AG04449 (cell line): Measurements from ENCODE around the gene OPRM1.
"Not testable (repeated sequence)": the region's sequence is repeated elsewhere in the genome, so short reads cannot be mapped to it uniquely, and the experiment has no call there.

Experiments
- CTCF ChIA-PET: fragments of 350-600 bp; formaldehyde crosslinking; extraction: SDS; loops from one replicate; lab custom pipeline; 2021; ENCODE audit warnings: antibody characterized with exemption; lab: Yijun Ruan, JAX
- POLR2A ChIA-PET: fragments of 400-600, 350-600 bp; formaldehyde crosslinking; extraction: SDS; loops from one replicate; lab custom pipeline; 2020; ENCODE audit warnings: antibody characterized with exemption, inconsistent platforms; lab: Yijun Ruan, JAX
- DNase-seq: peaks from one replicate; pipeline ENCODE4 v3.0.0-alpha.2; 2010; ENCODE audit warnings: low read depth, low spot score
- H3K4me3 ChIP-seq: 2 replicates; pipeline ENCODE4 v1.5.1; 2011; ENCODE audit warnings: low read depth, mild to moderate bottlenecking, control low read depth, low read length
- TF ChIP-seq, protein P1 (sequence below): IDR thresholded peaks from one replicate; pipeline ENCODE4 v1.5.1; 2011; ENCODE audit warnings: mild to moderate bottlenecking, moderate library complexity, low read length, control low read depth, inconsistent platforms; ENCODE audit not compliant: insufficient read depth; ENCODE audit errors: missing control alignments

OPRM1 gene

DNA sequence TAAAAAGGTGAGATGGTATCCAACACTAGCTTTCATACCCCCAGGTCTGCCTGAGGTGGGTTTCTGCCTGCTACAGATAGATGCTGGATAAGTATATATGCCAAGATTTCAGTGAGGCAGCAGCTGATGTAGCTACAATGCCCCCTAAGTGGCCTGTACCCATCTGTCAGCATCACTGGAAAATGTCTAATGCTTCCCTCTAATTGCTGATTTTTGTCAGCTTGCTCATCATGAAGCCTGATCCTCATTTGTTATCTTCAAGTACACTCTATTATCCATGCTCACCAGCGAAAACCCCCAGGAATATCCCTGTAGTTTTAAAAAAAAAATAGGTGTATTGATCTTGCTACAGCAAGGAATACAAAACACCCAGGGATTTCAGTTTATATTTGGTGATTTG is 32.2 kb downstream of the OPRM1 start:
- no peak overlapping the region for H3K4me3 ChIP-seq
- DNase-seq = no peak
- CTCF ChIA-PET = no interaction called here
- TF ChIP-seq, protein P1, sequence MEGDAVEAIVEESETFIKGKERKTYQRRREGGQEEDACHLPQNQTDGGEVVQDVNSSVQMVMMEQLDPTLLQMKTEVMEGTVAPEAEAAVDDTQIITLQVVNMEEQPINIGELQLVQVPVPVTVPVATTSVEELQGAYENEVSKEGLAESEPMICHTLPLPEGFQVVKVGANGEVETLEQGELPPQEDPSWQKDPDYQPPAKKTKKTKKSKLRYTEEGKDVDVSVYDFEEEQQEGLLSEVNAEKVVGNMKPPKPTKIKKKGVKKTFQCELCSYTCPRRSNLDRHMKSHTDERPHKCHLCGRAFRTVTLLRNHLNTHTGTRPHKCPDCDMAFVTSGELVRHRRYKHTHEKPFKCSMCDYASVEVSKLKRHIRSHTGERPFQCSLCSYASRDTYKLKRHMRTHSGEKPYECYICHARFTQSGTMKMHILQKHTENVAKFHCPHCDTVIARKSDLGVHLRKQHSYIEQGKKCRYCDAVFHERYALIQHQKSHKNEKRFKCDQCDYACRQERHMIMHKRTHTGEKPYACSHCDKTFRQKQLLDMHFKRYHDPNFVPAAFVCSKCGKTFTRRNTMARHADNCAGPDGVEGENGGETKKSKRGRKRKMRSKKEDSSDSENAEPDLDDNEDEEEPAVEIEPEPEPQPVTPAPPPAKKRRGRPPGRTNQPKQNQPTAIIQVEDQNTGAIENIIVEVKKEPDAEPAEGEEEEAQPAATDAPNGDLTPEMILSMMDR = no peak
- POLR2A ChIA-PET = no interaction called here

GRCh38 chr6:154071711-154072110 is 32.7 kb downstream of the OPRM1 start:
- no peak overlapping the region for H3K4me3 ChIP-seq
- TF ChIP-seq, protein P1 = no peak
- POLR2A ChIA-PET = no interaction called here
- no peak for DNase-seq
- CTCF ChIA-PET = no interaction called here

- CTCF ChIA-PET, DNase-seq, POLR2A ChIA-PET, H3K4me3 ChIP-seq: not testable (repeated sequence)
These were observed 39.6 kb downstream of the OPRM1 start for GRCh38 chr6:154078596-154078995.

DNA sequence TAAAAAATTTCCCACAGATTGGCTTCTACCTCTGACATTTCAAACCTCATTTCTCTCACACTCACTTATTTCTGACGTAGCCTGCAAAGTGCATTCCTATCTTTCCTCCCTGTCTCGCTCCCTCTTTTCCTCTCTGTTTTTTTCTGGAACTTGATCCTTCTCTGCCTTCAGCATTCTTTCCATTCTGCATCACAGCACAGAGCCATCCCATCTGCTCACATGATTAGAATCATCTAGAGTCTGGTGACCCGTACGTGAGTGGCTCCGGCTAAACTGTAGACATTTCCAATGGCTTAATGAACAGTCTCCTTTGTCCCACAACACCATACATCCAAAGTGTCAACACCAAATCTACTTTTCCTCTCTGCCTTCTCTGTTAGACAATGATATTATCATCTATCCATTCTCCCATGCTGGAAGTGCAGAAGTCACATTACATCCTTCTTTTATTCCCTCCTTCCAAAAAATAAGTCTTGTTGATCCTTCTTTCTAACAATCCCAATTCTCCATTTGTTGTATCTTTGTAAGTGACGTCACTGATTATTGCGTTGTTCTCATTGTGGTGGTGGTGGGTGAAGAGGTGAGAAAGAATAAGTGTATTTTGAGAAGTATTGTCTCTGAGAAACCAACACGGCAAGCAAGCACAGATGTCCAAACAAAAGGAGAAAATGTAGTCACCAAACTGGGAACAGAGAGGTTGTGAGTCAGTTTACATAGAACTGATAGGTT is 41.6 kb downstream of the OPRM1 start:
- ChIA-PET CTCF (no interaction called here), POLR2A (no interaction called here)
- DNase-seq = no peak
- no peak overlapping the region for H3K4me3 ChIP-seq
- TF ChIP-seq, protein P1 = no peak

DNA sequence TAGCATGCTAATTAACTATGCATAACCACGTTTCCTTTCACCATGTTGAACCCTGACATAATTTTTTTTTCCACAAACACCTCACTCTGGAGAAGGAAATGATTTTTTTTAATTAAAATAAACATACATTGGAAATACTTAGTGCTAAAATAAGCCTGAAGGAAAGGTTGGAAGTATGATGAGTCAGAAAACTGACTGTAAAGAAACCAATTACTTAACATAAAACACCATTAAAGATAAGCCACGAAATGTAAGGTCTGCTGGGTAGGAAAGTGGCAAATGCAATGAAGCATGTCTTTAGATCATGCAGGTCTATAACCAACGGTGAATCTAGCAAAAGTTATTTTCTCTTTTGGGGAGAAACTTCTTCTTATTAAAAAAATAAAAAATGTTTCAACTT is 47.5 kb downstream of the OPRM1 start:
- no peak for DNase-seq
- POLR2A ChIA-PET = no interaction called here
- TF ChIP-seq, protein P1 = no peak
- no peak overlapping the region for H3K4me3 ChIP-seq
- CTCF ChIA-PET = no interaction called here

DNA sequence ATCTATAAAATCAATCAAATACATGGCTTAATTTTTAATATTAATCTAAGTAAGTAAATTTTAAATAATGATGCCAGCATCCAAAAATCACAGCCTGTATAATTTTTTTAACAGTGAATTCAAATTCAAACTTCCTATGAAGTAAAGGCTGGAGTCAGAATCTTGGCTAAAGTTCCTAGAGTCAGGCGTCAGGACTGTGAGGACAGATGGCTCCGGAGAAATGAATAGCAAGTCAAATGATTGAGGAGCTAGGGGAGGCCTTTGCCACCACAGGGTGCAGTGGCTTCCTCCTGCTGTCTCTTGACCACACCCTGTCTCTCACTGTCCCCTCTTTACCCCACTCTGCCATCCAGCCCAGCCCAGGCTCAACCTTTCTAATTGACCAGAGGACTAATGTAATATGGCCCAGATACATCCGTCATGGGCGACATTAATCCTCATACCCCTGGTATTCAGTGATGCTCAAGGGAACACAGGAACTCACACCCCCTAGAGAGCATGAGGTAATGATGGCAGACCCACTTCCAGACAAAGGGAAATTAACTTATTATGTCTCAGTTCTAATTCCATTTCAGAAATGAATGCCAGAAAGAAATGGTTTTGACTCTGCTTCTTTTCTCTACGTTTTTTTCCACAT is 53.4 kb downstream of the OPRM1 start:
- no peak overlapping the region for H3K4me3 ChIP-seq
- TF ChIP-seq, protein P1 = no peak
- POLR2A ChIA-PET = no interaction called here
- no peak for DNase-seq
- CTCF ChIA-PET = no interaction called here
